Spleen (tissue), 7 donors: Measurements from ENCODE around the gene KCNE4.

ENCODE experiments used
- CTCF ChIP-seq, 11 experiments: fragments of 200-600 bp in 7 of 11; fragments of 450-650 bp in 4 of 11; sonication (generic) in 4 of 11; IDR thresholded peaks in 8 of 11; conservative IDR thresholded peaks in 3 of 11; 1 replicate in 7 of 11; 2 replicates in 4 of 11; pipeline versions ENCODE4 v1.4.0 to v1.8.0; 2016 to 2021; ENCODE audit warnings: antibody characterized with exemption in 11 of 11, inconsistent platforms in 4 of 11, mild to moderate bottlenecking in 1 of 11
- POLR2AphosphoS5 ChIP-seq, 3 donors: sonication (generic); formaldehyde crosslinking; IDR thresholded peaks; one replicate each; pipeline ENCODE4 v1.5.1; 2017; ENCODE audit warnings: antibody characterized with exemption in 3 of 3
- donor health status: DM: no; HTN: no; CAD: no; lungs with moderate emphysema.
- donor health status: DM: no; HTN: no; CAD: no.
- donor health status: DM: no; HTN: no; CAD: no.

- TF ChIP-seq CTCF (IDR thresholded peaks at IDR 0.05 in 8 of 11, conservative IDR thresholded peaks at IDR 0.05 in 3 of 11) (no peak), POLR2AphosphoS5 (IDR thresholded peaks at IDR 0.05) (no peak)
Observed at GRCh38 chr2:223053484-223054192, 1.6 kb downstream of the KCNE4 start.
